H1 (cell line): ENCODE measurements around the gene SYK.

Experiments
- EZH2 ChIP-seq: fragments of 200-600 bp; sonication (generic); IDR thresholded peaks from 2 replicates; pipeline ENCODE4 v1.7.1; 2012; ENCODE audit warnings: low read depth, mild to moderate bottlenecking, moderate library complexity, low read length, inconsistent platforms; ENCODE audit not compliant: severe bottlenecking
- NRF1 ChIP-seq: IDR thresholded peaks from 2 replicates; pipeline ENCODE4 v1.6.1; 2011; ENCODE audit warnings: mild to moderate bottlenecking, low read depth, low read length, improper control_type of control experiment
- POLR2A ChIP-seq, 2 experiments: IDR thresholded peaks; 1 replicate in 1 of 2; 2 replicates in 1 of 2; pipeline ENCODE4 v1.6.1; 2011; ENCODE audit warnings: low read depth in 2 of 2, low read length in 2 of 2, mild to moderate bottlenecking in 2 of 2; ENCODE audit errors: control extremely low read depth in 1 of 2
- POLR2AphosphoS5 ChIP-seq: IDR thresholded peaks from 2 replicates; pipeline ENCODE4 v1.6.1; 2011; ENCODE audit warnings: low read depth, low read length
- TAF1 ChIP-seq: IDR thresholded peaks from 2 replicates; pipeline ENCODE4 v1.6.1; 2011; ENCODE audit warnings: mild to moderate bottlenecking, low read depth, low read length
- YY1 ChIP-seq: IDR thresholded peaks from 2 replicates; pipeline ENCODE4 v1.6.1; 2011; ENCODE audit warnings: low read depth, mild to moderate bottlenecking, low read length
- TF ChIP-seq, protein P1 (sequence below), 3 experiments: IDR thresholded peaks; 1 replicate in 2 of 3; 2 replicates in 1 of 3; pipeline versions ENCODE4 v1.5.1 to v1.6.1; 2011; ENCODE audit warnings: low read length in 3 of 3, mild to moderate bottlenecking in 3 of 3, inconsistent platforms in 2 of 3, low read depth in 1 of 3, moderate library complexity in 1 of 3; ENCODE audit not compliant: insufficient read depth in 1 of 3; ENCODE audit errors: control extremely low read depth in 1 of 3

DNA sequence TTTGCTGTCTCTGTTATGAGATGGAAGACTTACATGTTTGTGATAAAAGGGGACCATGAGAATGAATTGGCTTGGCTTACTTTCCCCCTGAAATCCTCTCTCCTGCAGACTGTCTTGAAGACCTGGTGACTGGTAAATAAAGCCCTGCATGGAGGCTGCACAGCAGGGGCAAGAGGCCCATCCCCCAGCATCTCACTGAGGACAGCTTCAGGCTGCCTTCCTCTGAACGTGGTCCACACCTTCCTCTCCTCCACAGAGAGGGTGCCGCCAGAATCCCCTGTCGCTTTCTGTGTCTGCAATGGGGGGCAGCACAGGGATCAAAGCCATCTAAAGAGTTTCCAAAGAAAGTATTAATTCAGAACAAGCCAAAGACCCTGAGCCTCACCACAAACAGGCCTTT lies 94.6 kb downstream of the SYK start:
- TF ChIP-seq POLR2A (IDR thresholded peaks at IDR 0.05; ENCODE audit: control extremely low read depth in 1 of 2, low read depth in 2 of 2, low read length in 2 of 2) (no peak), TAF1 (no peak), YY1 (no peak), NRF1 (no peak), EZH2 (no peak), POLR2AphosphoS5 (no peak)
- TF ChIP-seq, protein P1, sequence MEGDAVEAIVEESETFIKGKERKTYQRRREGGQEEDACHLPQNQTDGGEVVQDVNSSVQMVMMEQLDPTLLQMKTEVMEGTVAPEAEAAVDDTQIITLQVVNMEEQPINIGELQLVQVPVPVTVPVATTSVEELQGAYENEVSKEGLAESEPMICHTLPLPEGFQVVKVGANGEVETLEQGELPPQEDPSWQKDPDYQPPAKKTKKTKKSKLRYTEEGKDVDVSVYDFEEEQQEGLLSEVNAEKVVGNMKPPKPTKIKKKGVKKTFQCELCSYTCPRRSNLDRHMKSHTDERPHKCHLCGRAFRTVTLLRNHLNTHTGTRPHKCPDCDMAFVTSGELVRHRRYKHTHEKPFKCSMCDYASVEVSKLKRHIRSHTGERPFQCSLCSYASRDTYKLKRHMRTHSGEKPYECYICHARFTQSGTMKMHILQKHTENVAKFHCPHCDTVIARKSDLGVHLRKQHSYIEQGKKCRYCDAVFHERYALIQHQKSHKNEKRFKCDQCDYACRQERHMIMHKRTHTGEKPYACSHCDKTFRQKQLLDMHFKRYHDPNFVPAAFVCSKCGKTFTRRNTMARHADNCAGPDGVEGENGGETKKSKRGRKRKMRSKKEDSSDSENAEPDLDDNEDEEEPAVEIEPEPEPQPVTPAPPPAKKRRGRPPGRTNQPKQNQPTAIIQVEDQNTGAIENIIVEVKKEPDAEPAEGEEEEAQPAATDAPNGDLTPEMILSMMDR (IDR thresholded peaks at IDR 0.05; ENCODE audit: control extremely low read depth in 1 of 3, insufficient read depth in 1 of 3, low read depth in 1 of 3, low read length in 3 of 3): no peak
